ENCODE measurements around the gene PDE4A. TPM values are rescaled to one million over a fixed set of nuclear protein-coding genes. Genes with fewer than 3 reads are reported as not detected.
A peak's percentile ranks its signal among the peaks of the same experiment; 100 is the strongest.
"Not testable (repeated sequence)": the region's sequence is repeated elsewhere in the genome, so short reads cannot be mapped to it uniquely, and the experiment has no call there.

PDE4A gene
- 10 to 100 TPM; 28.2 to 29.2 TPM for total RNA-seq

DNA sequence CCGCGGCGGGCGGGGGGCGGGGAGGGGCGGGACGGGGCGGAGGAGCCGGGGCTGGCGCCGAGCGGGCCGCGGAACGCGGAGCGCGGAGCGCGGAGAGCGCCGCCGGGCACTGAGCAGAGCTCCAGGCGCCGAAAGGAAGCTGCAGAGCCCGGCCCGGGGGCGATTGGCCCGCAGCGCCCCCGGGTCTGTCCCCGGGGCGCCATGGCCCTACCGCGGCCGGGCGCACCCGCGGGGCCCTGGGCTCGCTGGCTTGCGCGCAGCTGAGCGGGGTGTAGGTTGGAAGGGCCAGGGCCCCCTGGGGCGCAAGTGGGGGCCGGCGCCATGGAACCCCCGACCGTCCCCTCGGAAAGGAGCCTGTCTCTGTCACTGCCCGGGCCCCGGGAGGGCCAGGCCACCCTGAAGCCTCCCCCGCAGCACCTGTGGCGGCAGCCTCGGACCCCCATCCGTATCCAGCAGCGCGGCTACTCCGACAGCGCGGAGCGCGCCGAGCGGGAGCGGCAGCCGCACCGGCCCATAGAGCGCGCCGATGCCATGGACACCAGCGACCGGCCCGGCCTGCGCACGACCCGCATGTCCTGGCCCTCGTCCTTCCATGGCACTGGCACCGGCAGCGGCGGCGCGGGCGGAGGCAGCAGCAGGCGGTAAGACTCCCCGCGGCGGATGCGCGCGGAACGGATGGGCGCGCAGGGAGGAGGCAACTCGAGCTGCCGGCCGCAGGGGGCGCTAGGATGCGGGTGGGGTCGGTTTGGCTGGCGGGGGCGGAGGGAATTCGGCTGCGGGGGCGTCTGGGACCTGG, at the start of gene PDE4A:
TSS of gene PDE4A (plus strand) at position 95 of the 796 bp plus-strand sequence. CDS start at position 322, 227 bp downstream.
- Mint-ChIP-seq H3K9me3 (no peaks in the 10 kb centered on the region), H3K4me1 (peaks cover 63% of the 10 kb centered on the region), H3K36me3 (peaks cover 4% of the 10 kb centered on the region), H3K27ac (peak within 1 kb of the TSS; percentile 90), H3K27me3 (peaks cover 15% of the 10 kb centered on the region), H3K4me3 (peak within 1 kb of the TSS; percentile 89)
- POLR2A ChIA-PET: interaction anchor here (0.6 to 7.0 kb wide), 9 partner anchors 9 to 184 kb away, joined by 3 to 199 read pairs (median 4); partner anchors contain the start of genes CDC37 and ICAM5
- DNase-seq (peak; percentile 92), ATAC-seq (ENCODE audit: low read depth) (peak; percentile 15)

GRCh38 chr19:10372690-10373089, 47.6 kb upstream of the PDE4A start:
- peaks cover 28% of the 10 kb centered on the region for H3K36me3 Mint-ChIP-seq
- H3K27ac Mint-ChIP-seq: no peak overlapping the region
- ATAC-seq (ENCODE audit: low read depth) (no peak), DNase-seq (no peak)
- peaks cover 15% of the 10 kb centered on the region for H3K4me1 Mint-ChIP-seq
- H3K4me3 Mint-ChIP-seq: no peak overlapping the region
- H3K27me3 Mint-ChIP-seq: no peaks in the 10 kb centered on the region
- no peaks in the 10 kb centered on the region for H3K9me3 Mint-ChIP-seq
- POLR2A ChIA-PET: no interaction called here

DNA sequence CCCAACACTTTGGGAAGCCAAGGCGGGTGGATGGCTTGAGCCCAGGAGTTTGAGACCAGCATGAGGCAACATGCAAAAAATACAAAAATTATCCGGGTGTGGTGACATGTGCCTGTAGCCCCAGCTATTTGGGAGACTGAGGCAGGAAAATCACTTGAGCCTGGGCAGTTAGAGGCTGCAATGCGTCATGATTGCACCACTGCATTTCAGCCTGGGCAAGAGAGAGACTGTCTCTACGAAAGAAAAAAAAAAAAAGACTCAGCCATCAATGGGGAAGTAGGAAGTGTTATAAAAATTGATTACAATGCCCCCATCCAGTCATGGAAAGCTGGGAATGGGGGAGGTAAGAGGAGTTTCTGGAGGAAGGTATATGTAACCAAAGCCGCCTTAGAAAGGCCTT, 45.4 kb upstream of the PDE4A start:
- Mint-ChIP-seq H3K27ac (no peak overlapping the region), H3K27me3 (no peaks in the 10 kb centered on the region)

DNA sequence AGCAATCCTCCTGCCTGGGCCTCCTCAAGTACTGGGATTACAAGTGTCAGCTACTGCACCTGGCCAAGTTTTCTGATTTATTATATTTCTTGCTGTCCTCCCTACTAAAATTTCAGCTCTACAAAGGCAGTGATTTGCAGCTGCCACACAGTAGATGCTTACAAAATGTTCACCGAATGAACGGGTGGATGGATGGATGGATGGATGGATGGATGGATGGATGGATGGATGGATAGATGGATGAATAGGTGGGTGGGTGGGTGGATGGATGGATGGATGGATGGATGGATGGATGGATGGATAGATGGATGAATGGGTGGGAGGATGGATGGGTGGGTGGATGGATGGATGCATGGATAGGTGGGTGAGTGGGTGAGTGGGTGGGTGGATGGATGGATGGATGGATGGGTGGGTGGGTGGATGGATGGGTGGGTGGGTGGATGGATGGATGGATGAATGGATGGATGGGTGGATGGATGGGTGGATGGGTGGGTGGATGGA, 43.1 kb upstream of the PDE4A start:
- H3K36me3 Mint-ChIP-seq: peaks cover 23% of the 10 kb centered on the region
- H3K27me3 Mint-ChIP-seq; H3K4me3 Mint-ChIP-seq; DNase-seq; POLR2A ChIA-PET; H3K27ac Mint-ChIP-seq; ATAC-seq (ENCODE audit: low read depth); H3K9me3 Mint-ChIP-seq: not testable (repeated sequence)
- peaks cover 20% of the 10 kb centered on the region for H3K4me1 Mint-ChIP-seq

More for the DNA sequence above, 45.4 kb upstream of the PDE4A start:
- Mint-ChIP-seq H3K4me3 (no peak overlapping the region), H3K36me3 (peaks cover 25% of the 10 kb centered on the region), H3K4me1 (peaks cover 13% of the 10 kb centered on the region), H3K9me3 (no peaks in the 10 kb centered on the region)
- no peak for DNase-seq
- ATAC-seq (ENCODE audit: low read depth): no peak
- POLR2A ChIA-PET: no interaction called here

GRCh38 chr19:10378124-10378523, 42.2 kb upstream of the PDE4A start:
- no peaks in the 10 kb centered on the region for H3K27me3 Mint-ChIP-seq
- H3K4me3 Mint-ChIP-seq: no peak overlapping the region
- H3K9me3 Mint-ChIP-seq: no peaks in the 10 kb centered on the region
- no peak for DNase-seq
- peaks cover 23% of the 10 kb centered on the region for H3K36me3 Mint-ChIP-seq
- no peak overlapping the region for H3K27ac Mint-ChIP-seq
- ATAC-seq (ENCODE audit: low read depth): no peak
- H3K4me1 Mint-ChIP-seq: peaks cover 20% of the 10 kb centered on the region
- POLR2A ChIA-PET: interaction anchor here (3.0 kb wide), 1 partner anchor 10 kb away, joined by 9 read pairs; no protein-coding TSS in a partner anchor

DNA sequence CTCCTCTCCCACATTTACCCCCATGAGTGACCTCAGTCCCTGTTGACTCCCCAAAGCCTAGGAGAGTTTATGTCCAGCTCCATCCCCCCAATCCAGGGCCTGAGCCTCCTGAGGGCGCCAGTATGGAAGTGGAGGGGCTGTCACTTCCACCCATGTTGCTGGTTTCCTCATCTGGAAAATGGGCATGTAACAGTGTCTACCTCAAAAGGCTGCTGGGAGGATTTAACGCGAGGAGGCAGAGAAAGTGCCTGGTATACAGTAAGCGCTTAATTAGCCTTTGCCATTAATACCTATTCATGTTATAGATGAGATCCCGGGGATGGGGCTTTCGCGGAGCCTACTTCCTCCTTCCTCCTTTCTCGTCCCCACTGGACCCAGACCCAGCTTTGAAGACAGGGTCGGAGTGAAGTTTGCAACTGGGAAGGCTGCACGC, 40.4 kb upstream of the PDE4A start:
- DNase-seq (no peak), ATAC-seq (ENCODE audit: low read depth) (peak; percentile 3)
- Mint-ChIP-seq H3K27me3 (no peaks in the 10 kb centered on the region), H3K36me3 (peaks cover 19% of the 10 kb centered on the region), H3K4me3 (peak overlapping the region; percentile 94), H3K4me1 (peaks cover 18% of the 10 kb centered on the region), H3K27ac (peak overlapping the region; percentile 92), H3K9me3 (no peaks in the 10 kb centered on the region)
- POLR2A ChIA-PET: interaction anchor here (0.6 to 3.0 kb wide), 21 partner anchors 9 to 222 kb away, joined by 3 to 39 read pairs (median 5); partner anchors contain the start of genes CDC37, ICAM1, MRPL4 and RAVER1

GRCh38 chr19:10380313-10381102, 39.8 kb upstream of the PDE4A start, which contains the start of gene TYK2:
Gene TYK2 (minus strand): TSS chr19:10380572. CDS start chr19:10378406, 2,166 bp downstream.
- H3K4me1 Mint-ChIP-seq: peaks cover 17% of the 10 kb centered on the region
- no peaks in the 10 kb centered on the region for H3K9me3 Mint-ChIP-seq
- peak within 1 kb of the TSS; percentile 92 for H3K27ac Mint-ChIP-seq
- no peaks in the 10 kb centered on the region for H3K27me3 Mint-ChIP-seq
- POLR2A ChIA-PET: interaction anchor here (0.5 to 3.0 kb wide), 26 partner anchors 8 to 380 kb away, joined by 3 to 39 read pairs (median 4); partner anchors contain the start of genes CDC37, ICAM1, MRPL4 and RAVER1
- ATAC-seq (ENCODE audit: low read depth): peak; percentile 98
- DNase-seq: peak; percentile 97
- H3K4me3 Mint-ChIP-seq: peak within 1 kb of the TSS; percentile 94
- H3K36me3 Mint-ChIP-seq: peaks cover 17% of the 10 kb centered on the region

DNA sequence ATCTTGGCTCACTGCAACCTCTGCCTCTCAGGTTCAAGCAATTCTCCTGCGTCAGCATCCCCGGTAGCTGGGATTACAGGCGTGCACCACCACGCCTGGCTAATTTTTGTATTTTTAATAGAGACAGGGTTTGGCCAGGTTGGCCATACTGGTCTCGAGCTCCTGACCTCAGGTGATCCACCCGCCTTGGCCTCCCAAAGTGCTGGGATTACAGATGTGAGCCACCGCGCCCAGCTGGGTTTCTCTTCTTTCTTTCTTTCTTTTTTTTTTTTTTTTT, 37.2 kb upstream of the PDE4A start:
- not testable (repeated sequence) for H3K27ac Mint-ChIP-seq; H3K4me3 Mint-ChIP-seq; H3K27me3 Mint-ChIP-seq; ATAC-seq (ENCODE audit: low read depth); DNase-seq; H3K9me3 Mint-ChIP-seq; H3K36me3 Mint-ChIP-seq
- POLR2A ChIA-PET: interaction anchor here (0.6 to 0.7 kb wide), 3 partner anchors 57 to 189 kb away, joined by 3 to 5 read pairs (median 4); no protein-coding TSS in a partner anchor
- H3K4me1 Mint-ChIP-seq: peaks cover 14% of the 10 kb centered on the region

DNA sequence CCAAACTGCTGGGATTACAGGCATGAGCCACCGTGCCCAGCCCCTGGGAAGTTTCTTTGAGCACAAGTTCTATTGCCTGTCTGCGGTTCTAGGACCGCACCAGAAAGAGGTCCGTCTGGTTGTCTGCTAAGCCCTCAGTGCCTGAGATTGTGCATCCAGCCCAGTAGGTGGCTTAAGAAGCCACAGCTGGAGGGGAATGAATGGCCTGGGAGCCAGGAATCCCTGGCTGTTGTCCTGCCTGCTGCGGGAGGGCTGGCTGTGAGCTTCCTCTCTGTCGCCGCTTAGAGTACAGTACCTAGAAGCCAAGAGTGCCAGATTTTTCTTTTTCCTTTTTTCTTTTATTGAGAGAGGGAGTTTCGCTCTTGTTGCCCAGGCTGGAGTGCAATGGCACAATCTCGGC, 35.8 kb upstream of the PDE4A start:
- Mint-ChIP-seq H3K27ac (no peak overlapping the region), H3K4me3 (no peak overlapping the region), H3K27me3 (no peaks in the 10 kb centered on the region), H3K36me3 (peaks cover 5% of the 10 kb centered on the region), H3K4me1 (peaks cover 14% of the 10 kb centered on the region), H3K9me3 (no peaks in the 10 kb centered on the region)
- DNase-seq (no peak), ATAC-seq (ENCODE audit: low read depth) (no peak)
- POLR2A ChIA-PET: no interaction called here

- POLR2A ChIA-PET: interaction anchor here (0.5 to 3.4 kb wide), 8 partner anchors 10 to 130 kb away, joined by 3 to 25 read pairs (median 6); partner anchors contain the start of genes ICAM1 and TYK2
- Mint-ChIP-seq H3K4me1 (peaks cover 9% of the 10 kb centered on the region), H3K27ac (no peak overlapping the region), H3K9me3 (no peaks in the 10 kb centered on the region), H3K36me3 (peaks cover 8% of the 10 kb centered on the region), H3K4me3 (no peak overlapping the region), H3K27me3 (no peaks in the 10 kb centered on the region)
- DNase-seq (peak; percentile 78), ATAC-seq (ENCODE audit: low read depth) (peak; percentile 38)
Measured at GRCh38 chr19:10388957-10389356, 31.4 kb upstream of the PDE4A start.

GRCh38 chr19:10389863-10390262, 30.5 kb upstream of the PDE4A start:
- Mint-ChIP-seq H3K27me3 (no peaks in the 10 kb centered on the region), H3K4me3 (no peak overlapping the region), H3K9me3 (no peaks in the 10 kb centered on the region), H3K27ac (no peak overlapping the region), H3K4me1 (peaks cover 9% of the 10 kb centered on the region), H3K36me3 (peaks cover 9% of the 10 kb centered on the region)
- no peak for ATAC-seq (ENCODE audit: low read depth)
- POLR2A ChIA-PET: interaction anchor here (0.6 to 3.4 kb wide), 8 partner anchors 9 to 130 kb away, joined by 3 to 25 read pairs (median 12); partner anchors contain the start of genes CDC37, ICAM1 and TYK2
- no peak for DNase-seq

DNA sequence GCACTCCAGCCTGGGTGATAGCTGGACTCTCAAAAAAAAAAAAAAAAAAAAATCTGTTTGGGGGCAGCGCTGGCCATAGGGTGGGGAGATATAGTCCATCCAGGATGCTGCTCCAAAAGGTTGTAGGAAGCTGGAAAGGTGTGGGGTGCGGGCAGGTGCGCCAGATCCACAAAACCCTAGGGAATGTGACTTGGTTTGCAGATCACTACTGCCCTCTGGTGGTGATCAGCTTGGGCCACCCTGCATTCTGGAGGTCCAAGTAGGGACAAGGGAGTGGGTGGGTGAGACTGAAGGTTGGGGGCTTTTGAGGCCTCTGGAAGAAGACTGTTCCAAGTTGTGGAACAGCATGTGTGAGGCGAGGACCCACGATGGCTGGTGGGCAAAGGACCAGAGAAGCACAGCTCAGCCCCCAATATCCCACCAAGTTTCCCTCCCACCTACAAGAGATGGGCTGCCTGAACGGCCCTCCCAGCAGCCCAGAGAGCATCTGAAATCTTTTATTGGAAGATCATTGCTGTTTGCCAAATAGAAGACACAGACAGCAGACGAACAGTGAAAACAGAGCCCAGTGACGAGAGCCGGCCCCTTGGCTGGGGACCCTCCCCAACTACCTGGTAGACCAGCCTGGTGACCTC, 29.6 kb upstream of the PDE4A start:
- Mint-ChIP-seq H3K27ac (peak overlapping the region; percentile 68), H3K4me1 (peaks cover 9% of the 10 kb centered on the region), H3K36me3 (peaks cover 9% of the 10 kb centered on the region), H3K27me3 (no peaks in the 10 kb centered on the region), H3K9me3 (no peaks in the 10 kb centered on the region), H3K4me3 (no peak overlapping the region)
- ATAC-seq (ENCODE audit: low read depth): peak; percentile 35
- POLR2A ChIA-PET: interaction anchor here (0.6 to 3.3 kb wide), 7 partner anchors 10 to 132 kb away, joined by 3 to 24 read pairs (median 4); partner anchors contain the start of genes CDC37, ICAM1 and TYK2
- peak; percentile 60 for DNase-seq
